Spleen (tissue), 11 donors: Measurements from ENCODE around the gene ITPK1. TPM values are rescaled to one million over a fixed set of nuclear protein-coding genes. Genes with fewer than 3 reads are reported as not detected.

ENCODE experiments used
- DNase-seq: peaks from one replicate; pipeline ENCODE4 v3.0.0-alpha.2; 2020
- H3K27ac ChIP-seq, 8 donors: fragments of 200-600 bp; sonication (generic) in 7 of 8; 1 replicate in 4 of 8; 2 replicates in 4 of 8; pipeline versions ENCODE4 v1.5.0 to v1.8.0; 2016 to 2021; ENCODE audit warnings: inconsistent platforms in 4 of 8, mild to moderate bottlenecking in 4 of 8, moderate library complexity in 1 of 8
- H3K27me3 ChIP-seq, 7 donors: fragments of 200-600 bp; sonication (generic) in 6 of 7; replicated peaks in 1 of 7; 1 replicate in 4 of 7; 2 replicates in 3 of 7; pipeline versions ENCODE4 v1.5.0 to v1.8.0; 2016 to 2021; ENCODE audit warnings: inconsistent platforms in 3 of 7, mild to moderate bottlenecking in 1 of 7
- H3K36me3 ChIP-seq, 6 donors: fragments of 200-600 bp; sonication (generic) in 5 of 6; 1 replicate in 4 of 6; 2 replicates in 2 of 6; pipeline versions ENCODE4 v1.5.0 to v1.8.0; 2016 to 2021; ENCODE audit warnings: inconsistent platforms in 2 of 6
- H3K4me1 ChIP-seq, 6 donors: fragments of 200-600 bp; sonication (generic) in 5 of 6; 1 replicate in 3 of 6; 2 replicates in 3 of 6; pipeline versions ENCODE4 v1.5.0 to v1.8.0; 2016 to 2021; ENCODE audit warnings: inconsistent platforms in 3 of 6
- H3K4me3 ChIP-seq, 8 donors: fragments of 200-600 bp; sonication (generic) in 7 of 8; 1 replicate in 4 of 8; 2 replicates in 4 of 8; pipeline versions ENCODE4 v1.5.0 to v1.8.0; 2016 to 2021; ENCODE audit warnings: inconsistent platforms in 4 of 8, mild to moderate bottlenecking in 4 of 8, moderate library complexity in 2 of 8
- H3K9me3 ChIP-seq, 8 donors: fragments of 200-600 bp; sonication (generic) in 7 of 8; 1 replicate in 4 of 8; 2 replicates in 4 of 8; pipeline versions ENCODE4 v1.5.0 to v1.8.0; 2016 to 2021; ENCODE audit warnings: inconsistent platforms in 4 of 8
- CTCF ChIP-seq, 11 experiments: fragments of 200-600 bp in 7 of 11; fragments of 450-650 bp in 4 of 11; sonication (generic) in 4 of 11; IDR thresholded peaks in 8 of 11; conservative IDR thresholded peaks in 3 of 11; 1 replicate in 7 of 11; 2 replicates in 4 of 11; pipeline versions ENCODE4 v1.4.0 to v1.8.0; 2016 to 2021; ENCODE audit warnings: antibody characterized with exemption in 11 of 11, inconsistent platforms in 4 of 11, mild to moderate bottlenecking in 1 of 11
- POLR2A ChIP-seq, 3 donors: fragments of 450-650 bp; IDR thresholded peaks; one replicate each; pipeline ENCODE4 v1.5.1; 2017; ENCODE audit warnings: antibody characterized with exemption in 3 of 3, mild to moderate bottlenecking in 1 of 3
- POLR2AphosphoS5 ChIP-seq, 3 donors: sonication (generic); formaldehyde crosslinking; IDR thresholded peaks; one replicate each; pipeline ENCODE4 v1.5.1; 2017; ENCODE audit warnings: antibody characterized with exemption in 3 of 3
- WGBS, 5 donors: extraction: QIAGEN DNeasy Blood & Tissue Kit in 3 of 5; methylation state at CpG; one replicate each; pipeline versions ENCODE4 v1.1.5 to v1.1.7; 2013 to 2018; 5-methylcytosine and 5-hydroxymethylcytosine counted together
- intact Hi-C: fragments of 100-400 bp; cut with DNase I; formaldehyde crosslinking; loops from one replicate; pipeline ENCODE4 v1.15.0; 2023; ENCODE audit warnings: low total_unique reads
- polyA plus RNA-seq, 3 donors: library from polyadenylated mRNA; stranded (reverse); fragments of 200-250 nt; gene quantifications; one replicate each; pipeline ENCODE4 v1.2.1, GENCODE V29; 2013
- total RNA-seq, 7 donors: library from RNA; depleted of rRNA in 3 of 7; stranded (reverse); fragments of >200 nt in 3 of 7; fragmentation: NEBNext Ultra II Directional in 4 of 7; extraction: Animal tissue kit (Norgen Biotek cat#: 25700) in 4 of 7; gene quantifications; one replicate each; pipeline versions ENCODE4 v1.1.0 to v1.2.1, GENCODE V29; 2016 to 2021
- donor health status: healthy with polysubstance abuse.
- donor health status: DM: no; HTN: no; CAD: no; lungs with moderate emphysema.
- donor health status: DM: no; HTN: no; CAD: no.
- donor health status: Bipolar disorder and iron deficiency.
- donor health status: healthy.
- donor health status: DM: no; HTN: no; CAD: no.
- donor health status: DM: yes; HTN: yes; CAD: no.

The ITPK1 gene
- total and polyA plus RNA-seq, 10 donors, result 22.9 to 123 (median 68.0) TPM

GRCh38 chr14:93012951-93013719, 102.6 kb downstream of the ITPK1 start:
- H3K27ac ChIP-seq, result peak overlapping the region in 6 of 8 donors; percentile 9 to 69 (median 40)
- H3K4me3 ChIP-seq, result no peak overlapping the region
- TF ChIP-seq POLR2AphosphoS5 (IDR thresholded peaks at IDR 0.05) (no peak), CTCF (IDR thresholded peaks at IDR 0.05 in 8 of 11, conservative IDR thresholded peaks at IDR 0.05 in 3 of 11) (no peak), POLR2A (IDR thresholded peaks at IDR 0.05) (no peak)
- H3K27me3 ChIP-seq, result no peaks in the 10 kb centered on the region
- H3K36me3 ChIP-seq, result peaks cover 0 to 60% (median 14%) of the 10 kb centered on the region in 6 donors
- no peaks in the 10 kb centered on the region for H3K9me3 ChIP-seq
- intact Hi-C loops, result no loop called here
- DNase-seq, result no peak
- H3K4me1 ChIP-seq, result peaks cover 36 to 99% (median 78%) of the 10 kb centered on the region in 6 donors
- WGBS, 5 donors, result 62 to 74% (median 68%) methylated on average over 10 of the region's 10 CpGs

- Histone ChIP-seq H3K36me3 (peaks cover 0 to 61% (median 14%) of the 10 kb centered on the region in 6 donors), H3K27me3 (no peaks in the 10 kb centered on the region), H3K4me1 (peaks cover 39 to 99% (median 81%) of the 10 kb centered on the region in 6 donors), H3K27ac (peak overlapping the region in 5 of 8 donors; percentile 31 to 69 (median 49)), H3K4me3 (no peak overlapping the region), H3K9me3 (no peaks in the 10 kb centered on the region)
- TF ChIP-seq CTCF (IDR thresholded peaks at IDR 0.05 in 8 of 11, conservative IDR thresholded peaks at IDR 0.05 in 3 of 11), result no peak
- TF ChIP-seq POLR2A (IDR thresholded peaks at IDR 0.05), result no peak
- TF ChIP-seq POLR2AphosphoS5 (IDR thresholded peaks at IDR 0.05), result no peak
- 65 to 82% (median 78%) methylated on average over 1 to 7 of the region's 7 CpGs for WGBS, 5 donors
- DNase-seq, result no peak
- intact Hi-C loops, result no loop called here
Measured at GRCh38 chr14:93012506-93012905, 103.2 kb downstream of the ITPK1 start.

- Histone ChIP-seq H3K27ac (peak overlapping the region in 5 of 8 donors; percentile 31 to 69 (median 49)), H3K36me3 (peaks cover 0 to 58% (median 14%) of the 10 kb centered on the region in 6 donors), H3K9me3 (no peaks in the 10 kb centered on the region), H3K4me3 (no peak overlapping the region), H3K27me3 (no peaks in the 10 kb centered on the region), H3K4me1 (peaks cover 45 to 99% (median 85%) of the 10 kb centered on the region in 6 donors)
- intact Hi-C loops, result no loop called here
- no peak for DNase-seq
- TF ChIP-seq CTCF (IDR thresholded peaks at IDR 0.05 in 8 of 11, conservative IDR thresholded peaks at IDR 0.05 in 3 of 11) (peak in 1 of 11 experiments; percentile 4), POLR2A (IDR thresholded peaks at IDR 0.05) (no peak), POLR2AphosphoS5 (IDR thresholded peaks at IDR 0.05) (peak; percentile 57 to 71 (median 70))
- 74 to 85% (median 80%) methylated on average over 22 of the region's 22 CpGs for WGBS, 5 donors
Measured at GRCh38 chr14:93011650-93012325, 103.9 kb downstream of the ITPK1 start.

- H3K36me3 ChIP-seq, result peaks cover 0 to 52% (median 9%) of the 10 kb centered on the region in 6 donors
- peaks cover 44 to 99% (median 88%) of the 10 kb centered on the region in 6 donors for H3K4me1 ChIP-seq
- no peaks in the 10 kb centered on the region for H3K27me3 ChIP-seq
- 62 to 68% (median 64%) methylated on average over 8 to 10 of the region's 10 CpGs for WGBS, 5 donors
- no peak overlapping the region for H3K4me3 ChIP-seq
- intact Hi-C loops, result no loop called here
- H3K27ac ChIP-seq, result peak overlapping the region in 3 of 8 donors; percentile 31 to 69 (median 68)
- TF ChIP-seq POLR2AphosphoS5 (IDR thresholded peaks at IDR 0.05) (peak; percentile 27 to 53 (median 52)), POLR2A (IDR thresholded peaks at IDR 0.05) (no peak)
- no peaks in the 10 kb centered on the region for H3K9me3 ChIP-seq
- no peak for DNase-seq
Measured at GRCh38 chr14:93011141-93011529, 104.6 kb downstream of the ITPK1 start.
